ENCODE measurements around the gene TMEM38B.

DNA sequence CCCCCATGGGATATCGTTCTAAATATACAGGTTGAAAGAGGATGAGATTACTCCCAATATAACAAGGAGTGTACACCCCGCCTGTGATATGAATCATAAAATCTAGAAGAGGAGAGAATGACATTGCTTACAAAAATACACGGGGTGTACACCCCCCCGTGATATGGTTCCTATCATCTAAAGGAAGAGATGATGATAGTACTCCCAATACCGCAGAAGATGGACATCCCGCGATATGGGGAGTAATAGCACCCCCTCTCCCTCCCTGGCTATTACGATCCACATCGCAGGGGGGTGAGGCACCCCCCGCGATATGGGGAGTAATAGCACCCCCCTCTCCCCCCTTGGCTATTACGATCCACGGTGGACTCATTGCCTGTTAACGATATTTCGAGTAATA is 124.6 kb downstream of the TMEM38B start:
- TF ChIP-seq EZH2 (IDR thresholded peaks at IDR 0.05; ENCODE audit: borderline replicate concordance, low read depth, low read length, severe bottlenecking) (no peak), POLR2A (IDR thresholded peaks at IDR 0.05; ENCODE audit: low read depth, low read length) (no peak), JUN (IDR thresholded peaks at IDR 0.05; ENCODE audit: borderline replicate concordance, insufficient read depth, insufficient read length, low read depth) (no peak), POLR2AphosphoS5 (IDR thresholded peaks at IDR 0.05; ENCODE audit: insufficient read depth, low read depth, low read length) (no peak), GATA2 (IDR thresholded peaks at IDR 0.05; ENCODE audit: insufficient read depth, insufficient read length, low read depth, low read length) (no peak), MYC (IDR thresholded peaks at IDR 0.05; ENCODE audit: low read depth, low read length) (no peak)
- TF ChIP-seq, protein P1, sequence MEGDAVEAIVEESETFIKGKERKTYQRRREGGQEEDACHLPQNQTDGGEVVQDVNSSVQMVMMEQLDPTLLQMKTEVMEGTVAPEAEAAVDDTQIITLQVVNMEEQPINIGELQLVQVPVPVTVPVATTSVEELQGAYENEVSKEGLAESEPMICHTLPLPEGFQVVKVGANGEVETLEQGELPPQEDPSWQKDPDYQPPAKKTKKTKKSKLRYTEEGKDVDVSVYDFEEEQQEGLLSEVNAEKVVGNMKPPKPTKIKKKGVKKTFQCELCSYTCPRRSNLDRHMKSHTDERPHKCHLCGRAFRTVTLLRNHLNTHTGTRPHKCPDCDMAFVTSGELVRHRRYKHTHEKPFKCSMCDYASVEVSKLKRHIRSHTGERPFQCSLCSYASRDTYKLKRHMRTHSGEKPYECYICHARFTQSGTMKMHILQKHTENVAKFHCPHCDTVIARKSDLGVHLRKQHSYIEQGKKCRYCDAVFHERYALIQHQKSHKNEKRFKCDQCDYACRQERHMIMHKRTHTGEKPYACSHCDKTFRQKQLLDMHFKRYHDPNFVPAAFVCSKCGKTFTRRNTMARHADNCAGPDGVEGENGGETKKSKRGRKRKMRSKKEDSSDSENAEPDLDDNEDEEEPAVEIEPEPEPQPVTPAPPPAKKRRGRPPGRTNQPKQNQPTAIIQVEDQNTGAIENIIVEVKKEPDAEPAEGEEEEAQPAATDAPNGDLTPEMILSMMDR (IDR thresholded peaks at IDR 0.05; ENCODE audit: extremely low read depth in 1 of 2, insufficient read depth in 1 of 2, low read depth in 1 of 2, low read length in 2 of 2), result no peak
- TF ChIP-seq, protein P2, sequence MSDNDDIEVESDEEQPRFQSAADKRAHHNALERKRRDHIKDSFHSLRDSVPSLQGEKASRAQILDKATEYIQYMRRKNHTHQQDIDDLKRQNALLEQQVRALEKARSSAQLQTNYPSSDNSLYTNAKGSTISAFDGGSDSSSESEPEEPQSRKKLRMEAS (IDR thresholded peaks at IDR 0.05; ENCODE audit: insufficient read depth, insufficient read length), result no peak
